Urinary bladder (tissue), 4 donors: ENCODE measurements around the gene PHLDA3. TPM values are rescaled to one million over a fixed set of nuclear protein-coding genes. Genes with fewer than 3 reads are reported as not detected.
A peak's percentile ranks its signal among the peaks of the same experiment; 100 is the strongest.

Source experiments
- DNase-seq: peaks from one replicate; pipeline ENCODE4 v3.0.0-alpha.2; 2015; ENCODE audit errors: extremely low spot score
- H3K27ac ChIP-seq: one replicate; pipeline ENCODE4 v1.5.1; 2013; ENCODE audit warnings: low read depth, mild to moderate bottlenecking, moderate library complexity
- H3K36me3 ChIP-seq: one replicate; pipeline ENCODE4 v1.6.1; 2013; ENCODE audit warnings: mild to moderate bottlenecking, moderate library complexity; ENCODE audit not compliant: insufficient read depth
- H3K4me1 ChIP-seq: one replicate; pipeline ENCODE4 v1.6.1; 2013; ENCODE audit warnings: mild to moderate bottlenecking, moderate library complexity; ENCODE audit not compliant: insufficient read depth
- H3K4me3 ChIP-seq: one replicate; pipeline ENCODE4 v1.5.1; 2013; ENCODE audit warnings: low read depth, low read length
- WGBS: extraction: QIAGEN DNeasy Blood & Tissue Kit; methylation state at CpG from one replicate; pipeline ENCODE4 v1.1.7; 2013; 5-methylcytosine and 5-hydroxymethylcytosine counted together
- polyA plus RNA-seq: library from polyadenylated mRNA; stranded (reverse); fragments of 200-250 nt; gene quantifications from one replicate; pipeline ENCODE4 v1.2.3, GENCODE V29; 2013
- total RNA-seq: library from RNA; depleted of rRNA; stranded (reverse); fragments of >200 nt; gene quantifications from one replicate; pipeline ENCODE4 v1.2.3, GENCODE V29; 2014
- donor health status: healthy with polysubstance abuse.
- donor health status: healthy.

The PHLDA3 gene
- total and polyA plus RNA-seq, 2 donors = 15.2 to 134 TPM

- no peak for DNase-seq
- 57% methylated on average over 2 of the region's 2 CpGs for WGBS
- H3K27ac ChIP-seq = peak overlapping the region; percentile 32
- H3K36me3 ChIP-seq = no peaks in the 10 kb centered on the region
- no peak overlapping the region for H3K4me3 ChIP-seq
- H3K4me1 ChIP-seq = no peaks in the 10 kb centered on the region
These were observed 39.8 kb upstream of the PHLDA3 start for GRCh38 chr1:201508809-201509208.

- WGBS = 31% methylated on average over 11 of the region's 11 CpGs
These were observed 38.3 kb upstream of the PHLDA3 start for GRCh38 chr1:201507360-201507675.

GRCh38 chr1:201506557-201507359, 37.8 kb upstream of the PHLDA3 start, which contains the start of gene CSRP1:
CSRP1 (minus strand) TSS chr1:201507123; CDS start chr1:201496303, 10,820 bp downstream.
- 2% methylated on average over 71 of the region's 71 CpGs for WGBS
- H3K4me1 ChIP-seq = no peaks in the 10 kb centered on the region
- H3K36me3 ChIP-seq = no peaks in the 10 kb centered on the region
- DNase-seq = no peak
- peak within 1 kb of the TSS; percentile 67 for H3K4me3 ChIP-seq
- peak within 1 kb of the TSS; percentile 87 for H3K27ac ChIP-seq

More at GRCh38 chr1:201507360-201507675, 38.3 kb upstream of the PHLDA3 start:
- no peaks in the 10 kb centered on the region for H3K4me1 ChIP-seq
- peak overlapping the region; percentile 67 for H3K4me3 ChIP-seq
- H3K27ac ChIP-seq = peak overlapping the region; percentile 87
- H3K36me3 ChIP-seq = no peaks in the 10 kb centered on the region
- DNase-seq = no peak

GRCh38 chr1:201506092-201506491, 37.1 kb upstream of the PHLDA3 start:
- WGBS = 36% methylated on average over 3 of the region's 3 CpGs
- Histone ChIP-seq H3K36me3 (no peaks in the 10 kb centered on the region), H3K4me3 (peak overlapping the region; percentile 67), H3K4me1 (no peaks in the 10 kb centered on the region), H3K27ac (peak overlapping the region; percentile 75)
- no peak for DNase-seq

GRCh38 chr1:201505503-201505890, 36.5 kb upstream of the PHLDA3 start:
- DNase-seq = no peak
- Histone ChIP-seq H3K27ac (peak overlapping the region; percentile 75), H3K4me1 (no peaks in the 10 kb centered on the region), H3K36me3 (no peaks in the 10 kb centered on the region), H3K4me3 (peak overlapping the region; percentile 67)
- 16% methylated on average over 4 of the region's 4 CpGs for WGBS

GRCh38 chr1:201504799-201505502, 36.0 kb upstream of the PHLDA3 start:
- peak overlapping the region; percentile 67 for H3K4me3 ChIP-seq
- 64% methylated on average over 9 of the region's 9 CpGs for whole genome bisulfite sequencing
- H3K4me1 ChIP-seq = no peaks in the 10 kb centered on the region
- peak overlapping the region; percentile 30 for H3K27ac ChIP-seq
- no peaks in the 10 kb centered on the region for H3K36me3 ChIP-seq
- no peak for DNase-seq

- no peak for DNase-seq
- no peak overlapping the region for H3K4me3 ChIP-seq
- 32% methylated on average over 3 of the region's 3 CpGs for WGBS
- H3K4me1 ChIP-seq = no peaks in the 10 kb centered on the region
- H3K27ac ChIP-seq = peak overlapping the region; percentile 74
- no peaks in the 10 kb centered on the region for H3K36me3 ChIP-seq
These were observed 35.2 kb upstream of the PHLDA3 start for GRCh38 chr1:201504179-201504631.

- Histone ChIP-seq H3K36me3 (no peaks in the 10 kb centered on the region), H3K4me1 (no peaks in the 10 kb centered on the region), H3K27ac (peak overlapping the region; percentile 74), H3K4me3 (no peak overlapping the region)
- DNase-seq = peak; percentile 89
- WGBS = 24% methylated on average over 13 of the region's 13 CpGs
These were observed 34.6 kb upstream of the PHLDA3 start for GRCh38 chr1:201503397-201504176.

GRCh38 chr1:201502511-201502857, 33.5 kb upstream of the PHLDA3 start:
- WGBS = 67% methylated on average over 3 of the region's 3 CpGs
- Histone ChIP-seq H3K4me3 (no peak overlapping the region), H3K36me3 (no peaks in the 10 kb centered on the region), H3K4me1 (no peaks in the 10 kb centered on the region), H3K27ac (peak overlapping the region; percentile 53)
- DNase-seq = no peak

GRCh38 chr1:201501812-201502510, 33.0 kb upstream of the PHLDA3 start:
- Histone ChIP-seq H3K4me1 (no peaks in the 10 kb centered on the region), H3K36me3 (no peaks in the 10 kb centered on the region), H3K27ac (peak overlapping the region; percentile 53), H3K4me3 (no peak overlapping the region)
- no peak for DNase-seq
- 59% methylated on average over 10 of the region's 10 CpGs for WGBS

- H3K27ac ChIP-seq = peak overlapping the region; percentile 3
- no peak for DNase-seq
- no peaks in the 10 kb centered on the region for H3K4me1 ChIP-seq
- H3K36me3 ChIP-seq = no peaks in the 10 kb centered on the region
- no peak overlapping the region for H3K4me3 ChIP-seq
- WGBS = 60% methylated on average over 8 of the region's 8 CpGs
These were observed 32.2 kb upstream of the PHLDA3 start for GRCh38 chr1:201501144-201501543.

- no peak for DNase-seq
- no peak overlapping the region for H3K4me3 ChIP-seq
These were observed 31.7 kb upstream of the PHLDA3 start for GRCh38 chr1:201500670-201501120.

More at GRCh38 chr1:201500670-201501120, 31.7 kb upstream of the PHLDA3 start:
- no peaks in the 10 kb centered on the region for H3K4me1 ChIP-seq
- 31% methylated on average over 4 of the region's 4 CpGs for WGBS
- peak overlapping the region; percentile 79 for H3K27ac ChIP-seq
- no peaks in the 10 kb centered on the region for H3K36me3 ChIP-seq
